IMR-90 (cell line): Measurements from ENCODE around the gene TFPI. TPM values are rescaled to one million over a fixed set of nuclear protein-coding genes. Genes with fewer than 3 reads are reported as not detected.

Experiments used
- ATAC-seq: fragments of 200-7000 bp; cut with Tn5 transposase; 2 replicates; pipeline ENCODE4 v1.9.1; 2020; ENCODE audit warnings: low read depth, mild to moderate bottlenecking, moderate library complexity
- BruUV-seq: library from RNA; stranded (reverse); fragments of 400-500 nt; replicated peaks from 2 replicates; lab custom pipeline; 2021; lab: Mats Ljungman, UMichigan
- CTCF ChIA-PET: fragments of 300-600 bp; formaldehyde crosslinking; extraction: SDS; loops from one replicate; lab custom pipeline; 2021; ENCODE audit warnings: antibody characterized with exemption; lab: Yijun Ruan, JAX
- POLR2A ChIA-PET: fragments of 300-600 bp; sonication (Branson Sonifier 250); formaldehyde crosslinking; loops from one replicate; lab custom pipeline; 2022; ENCODE audit warnings: antibody characterized with exemption; ENCODE audit not compliant: unreplicated experiment; lab: Charles Lee
- DNase-seq: peaks from one replicate; pipeline ENCODE4 v3.0.0; 2013
- H2AFZ ChIP-seq: replicated peaks from 2 replicates; pipeline ENCODE3; 2013; ENCODE audit warnings: low read length, mild to moderate bottlenecking; ENCODE audit not compliant: poor library complexity
- H2AK5ac ChIP-seq: 2 replicates; pipeline ENCODE4 v1.6.1; 2013; ENCODE audit warnings: low read depth, low read length, inconsistent platforms
- H2AK9ac ChIP-seq: replicated peaks from 2 replicates; pipeline ENCODE3; 2013; ENCODE audit warnings: mild to moderate bottlenecking, low read depth, low read length, moderate library complexity; ENCODE audit not compliant: poor library complexity
- H2BK120ac ChIP-seq: 2 replicates; pipeline ENCODE4 v1.6.1; 2013; ENCODE audit warnings: low read depth, low read length, inconsistent platforms
- H2BK15ac ChIP-seq: 3 replicates; pipeline ENCODE4 v1.6.1; 2013; ENCODE audit warnings: low read depth, low read length, inconsistent platforms
- H2BK20ac ChIP-seq: 2 replicates; pipeline ENCODE4 v1.6.1; 2013; ENCODE audit warnings: low read depth, mild to moderate bottlenecking, inconsistent platforms, low read length, moderate library complexity
- H2BK5ac ChIP-seq: 2 replicates; pipeline ENCODE4 v1.6.1; 2013; ENCODE audit warnings: mild to moderate bottlenecking, low read depth, low read length, inconsistent platforms; ENCODE audit not compliant: poor library complexity, severe bottlenecking
- H3K14ac ChIP-seq: replicated peaks from 2 replicates; pipeline ENCODE4 v1.6.1; 2013; ENCODE audit warnings: low read depth, low read length, inconsistent platforms
- H3K18ac ChIP-seq: 2 replicates; pipeline ENCODE4 v1.6.1; 2013; ENCODE audit warnings: low read depth, low read length, control low read depth
- H3K23ac ChIP-seq: 2 replicates; pipeline ENCODE4 v1.6.1; 2013; ENCODE audit warnings: low read depth, low read length, inconsistent platforms
- H3K27ac ChIP-seq: 2 replicates; pipeline ENCODE4 v1.5.1; 2013; ENCODE audit warnings: mild to moderate bottlenecking, control low read depth, low read length; ENCODE audit not compliant: insufficient read depth
- H3K27me3 ChIP-seq: 2 replicates; pipeline ENCODE4 v1.6.1; 2013; ENCODE audit warnings: low read length; ENCODE audit not compliant: control insufficient read depth, insufficient read depth
- H3K36me3 ChIP-seq: 2 replicates; pipeline ENCODE4 v1.6.1; 2013; ENCODE audit warnings: low read length, mixed read lengths; ENCODE audit not compliant: control insufficient read depth, insufficient read depth
- H3K4ac ChIP-seq: 2 replicates; pipeline ENCODE4 v1.6.1; 2013; ENCODE audit warnings: low read depth, low read length, inconsistent platforms
- H3K4me1 ChIP-seq: 2 replicates; pipeline ENCODE4 v1.6.1; 2013; ENCODE audit warnings: low read length, mixed read lengths; ENCODE audit not compliant: control insufficient read depth, insufficient read depth
- H3K4me2 ChIP-seq: 2 replicates; pipeline ENCODE4 v1.6.1; 2013; ENCODE audit warnings: low read depth, mild to moderate bottlenecking, control low read depth, low read length, moderate library complexity
- H3K4me3 ChIP-seq: 2 replicates; pipeline ENCODE4 v1.5.1; 2013; ENCODE audit warnings: low read depth, mild to moderate bottlenecking, control low read depth, low read length, moderate library complexity; ENCODE audit not compliant: insufficient read depth
- H3K56ac ChIP-seq: 2 replicates; pipeline ENCODE4 v1.6.1; 2013; ENCODE audit warnings: low read length, inconsistent platforms; ENCODE audit not compliant: insufficient read depth; ENCODE audit errors: extremely low read depth
- H3K79me1 ChIP-seq, 2 experiments: 2 replicates each; pipeline ENCODE4 v1.6.1; 2013; ENCODE audit warnings: low read length in 2 of 2, inconsistent platforms in 1 of 2, low read depth in 1 of 2
- H3K9ac ChIP-seq: 2 replicates; pipeline ENCODE4 v1.6.1; 2013; ENCODE audit warnings: low read depth, low read length, control low read depth
- H3K9me1 ChIP-seq: 2 replicates; pipeline ENCODE4 v1.6.1; 2013; ENCODE audit warnings: low read length, inconsistent platforms; ENCODE audit not compliant: insufficient read depth
- H3K9me3 ChIP-seq: 2 replicates; pipeline ENCODE4 v1.6.1; 2013; ENCODE audit warnings: low read length; ENCODE audit not compliant: control insufficient read depth, insufficient read depth
- H4K20me1 ChIP-seq: 2 replicates; pipeline ENCODE4 v1.6.1; 2013; ENCODE audit warnings: low read length, inconsistent platforms; ENCODE audit not compliant: insufficient read depth
- H4K5ac ChIP-seq: 2 replicates; pipeline ENCODE4 v1.6.1; 2013; ENCODE audit warnings: mild to moderate bottlenecking, low read depth, low read length, control low read depth
- H4K8ac ChIP-seq, 2 experiments: 2 replicates each; pipeline ENCODE4 v1.6.1; 2013; ENCODE audit warnings: low read depth in 2 of 2, low read length in 2 of 2, control low read depth in 1 of 2, inconsistent platforms in 1 of 2
- H4K91ac ChIP-seq: 2 replicates; pipeline ENCODE4 v1.6.1; 2013; ENCODE audit warnings: low read depth, low read length, inconsistent platforms; ENCODE audit not compliant: insufficient read depth
- BHLHE40 ChIP-seq: fragments of 150-350 bp; IDR thresholded peaks from 2 replicates; pipeline ENCODE4 v1.6.1; 2016; ENCODE audit warnings: mild to moderate bottlenecking, low read depth, low read length
- CEBPB ChIP-seq: IDR thresholded peaks from 2 replicates; pipeline ENCODE4 v1.6.1; 2012; ENCODE audit warnings: low read depth, low read length, improper control_type of control experiment
- CHD1 ChIP-seq: IDR thresholded peaks from 2 replicates; pipeline ENCODE4 v1.6.1; 2012; ENCODE audit warnings: low read depth, low read length, improper control_type of control experiment
- FOS ChIP-seq: fragments of 150-350 bp; IDR thresholded peaks from 2 replicates; pipeline ENCODE4 v1.6.1; 2016; ENCODE audit warnings: low read depth, low read length
- MAFK ChIP-seq: IDR thresholded peaks from 2 replicates; pipeline ENCODE4 v1.6.1; 2012; ENCODE audit warnings: low read depth, low read length, improper control_type of control experiment
- MAZ ChIP-seq: IDR thresholded peaks from 2 replicates; pipeline ENCODE4 v1.6.1; 2012; ENCODE audit warnings: low read depth, mild to moderate bottlenecking, low read length, improper control_type of control experiment, moderate library complexity, borderline replicate concordance
- MXI1 ChIP-seq: IDR thresholded peaks from 2 replicates; pipeline ENCODE4 v1.6.1; 2012; ENCODE audit warnings: low read depth, mild to moderate bottlenecking, low read length, moderate library complexity, borderline replicate concordance
- POLR2A ChIP-seq: IDR thresholded peaks from 2 replicates; pipeline ENCODE4 v1.6.1; 2012; ENCODE audit warnings: mild to moderate bottlenecking, low read depth, low read length
- RAD21 ChIP-seq: IDR thresholded peaks from 2 replicates; pipeline ENCODE4 v1.6.1; 2012; ENCODE audit warnings: low read length, improper control_type of control experiment
- RCOR1 ChIP-seq: IDR thresholded peaks from 2 replicates; pipeline ENCODE4 v1.6.1; 2012; ENCODE audit warnings: mild to moderate bottlenecking, low read length, improper control_type of control experiment; ENCODE audit not compliant: insufficient replicate concordance
- SMC3 ChIP-seq: fragments of 150-350 bp; IDR thresholded peaks from 2 replicates; pipeline ENCODE4 v1.6.1; 2016; ENCODE audit warnings: low read depth, mild to moderate bottlenecking, antibody characterized with exemption, low read length, moderate library complexity
- WGBS, 2 experiments: methylation state at CpG; one replicate each; pipeline versions ENCODE4 v1.1.5 to v1.1.7; 2013; ENCODE audit warnings: missing lambda C conversion rate in 2 of 2; ENCODE audit not compliant: insufficient read length in 1 of 2; ENCODE audit errors: extremely low coverage in 2 of 2; 5-methylcytosine and 5-hydroxymethylcytosine counted together
- dilution Hi-C: fragments of 300-500 bp; cut with HindIII; formaldehyde crosslinking; loops from one replicate; pipeline ENCODE4 v1.14.3; 2018; ENCODE audit warnings: low sequenced_read_pairs; ENCODE audit not compliant: unreplicated experiment
- in situ Hi-C: fragments of 300-500 bp; cut with MboI; formaldehyde crosslinking; loops from 3 replicates; pipeline ENCODE4 v1.14.3; 2019; ENCODE audit warnings: low sequenced_read_pairs, inconsistent platforms, mixed read lengths
- intact Hi-C: fragments of 100-400 bp; cut with micrococcal nuclease; formaldehyde crosslinking; loops from 2 replicates; pipeline ENCODE4 v1.10.0; 2022
- polyA plus RNA-seq, 3 experiments: library from polyadenylated mRNA; depleted of rRNA; stranded (reverse); fragments of >200 nt; gene quantifications; 2 replicates each; pipeline ENCODE4 v1.2.3, GENCODE V29; 2012; ENCODE audit warnings: low replicate concordance in 1 of 3
- total RNA-seq: library from RNA; depleted of rRNA; stranded (reverse); fragments of >200 nt; gene quantifications from 2 replicates; pipeline ENCODE4 v1.2.3, GENCODE V29; 2012
- TF ChIP-seq, protein P1 (sequence below): conservative IDR thresholded peaks from 2 replicates; pipeline ENCODE4 v1.5.1; 2012; ENCODE audit warnings: mild to moderate bottlenecking, low read depth, low read length, improper control_type of control experiment
- TF ChIP-seq, protein P2 (sequence below): fragments of 150-350 bp; IDR thresholded peaks from 2 replicates; pipeline ENCODE4 v1.6.1; 2016; ENCODE audit warnings: low read depth, mild to moderate bottlenecking, low read length, moderate library complexity, borderline replicate concordance
- TF ChIP-seq, protein P3 (sequence below): fragments of 150-350 bp; IDR thresholded peaks from 2 replicates; pipeline ENCODE4 v1.6.1; 2017; ENCODE audit warnings: mild to moderate bottlenecking, antibody characterized with exemption, low read length, low read depth

The TFPI gene
- total and polyA plus RNA-seq, 2 of the 4 experiments (the other 2 are of a cell fraction): 33.9 to 83.0 TPM

DNA sequence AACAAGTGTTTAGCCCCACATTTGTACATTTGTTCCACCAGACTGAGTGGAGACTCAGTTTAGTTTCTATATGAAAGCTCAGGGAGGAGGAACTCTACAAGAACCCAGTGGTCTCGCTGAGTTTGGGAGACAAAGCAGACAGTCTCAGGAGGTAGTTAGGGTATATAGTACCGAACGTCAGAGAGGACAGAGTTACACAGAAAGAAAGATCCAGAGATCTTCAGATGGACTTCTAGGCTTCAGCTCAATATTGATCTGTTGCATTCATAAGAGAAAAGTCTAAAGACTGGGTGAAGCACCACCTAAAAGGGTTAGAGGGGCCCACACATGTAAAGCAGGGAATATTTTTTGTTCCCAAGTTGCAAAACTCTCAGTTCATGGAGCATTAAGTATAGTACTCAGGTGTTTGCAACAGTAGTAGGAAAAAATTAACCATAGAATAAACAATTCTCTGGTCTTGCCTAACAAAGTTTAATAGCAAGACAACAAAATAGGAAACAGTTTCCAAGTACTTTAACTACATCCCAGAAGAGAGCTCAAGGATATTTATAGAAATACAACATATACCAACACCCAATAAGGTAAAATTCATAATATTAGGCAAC is 4.2 kb downstream of the TFPI start:
- H3K56ac ChIP-seq: 0 out of 2 replicates have a peak overlapping the region, but pooled peaks have one; percentile 1
- no peaks in the 10 kb centered on the region for H3K27me3 ChIP-seq
- H3K9ac ChIP-seq: peak overlapping the region; percentile 67; the same call in 1 of the 2 replicates
- no peak for DNase-seq
- H3K23ac ChIP-seq: peak overlapping the region; percentile 1; the same call in 1 of the 2 replicates
- peak overlapping the region; percentile 22 to 60; a peak in 2 of 4 replicates for H4K8ac ChIP-seq
- H3K27ac ChIP-seq: peak overlapping the region; percentile 85
- H3K4me3 ChIP-seq: peak overlapping the region; percentile 37; the same call in 1 of the 2 replicates
- H4K5ac ChIP-seq: peak overlapping the region; percentile 99; the same call in 1 of the 2 replicates
- intact Hi-C loops (no loop called here), dilution Hi-C loops (no loop called here), in situ Hi-C loops (no loop called here)
- H3K18ac ChIP-seq: peak overlapping the region; percentile 98
- peak overlapping the region; percentile 16; the same call in 1 of the 3 replicates for H2BK15ac ChIP-seq
- no peak overlapping the region for H2AFZ ChIP-seq
- peak overlapping the region; percentile 2; the same call in 1 of the 2 replicates for H2BK20ac ChIP-seq
- H4K20me1 ChIP-seq: peaks cover 4% of the 10 kb centered on the region; the same call in 1 of the 2 replicates
- BruUV-seq: no TSS peak
- no peak overlapping the region for H2AK9ac ChIP-seq
- peak overlapping the region; percentile 0; the same call in 1 of the 2 replicates for H2AK5ac ChIP-seq
- ATAC-seq: no peak
- H3K9me1 ChIP-seq: 0 out of 2 replicates have a peak, but pooled peaks cover 2% of the 10 kb centered on the region
- POLR2A ChIA-PET: interaction anchor here (0.6 to 0.7 kb wide), 2 partner anchors 16 to 47 kb away, joined by 3 to 6 read pairs; no protein-coding TSS in a partner anchor
- H2BK5ac ChIP-seq: peak overlapping the region; percentile 46
- H3K4ac ChIP-seq: peak overlapping the region; percentile 12; the same call in 1 of the 2 replicates
- peaks cover 4% of the 10 kb centered on the region for H3K36me3 ChIP-seq
- WGBS, 2 experiments: 77% methylated on average over 2 of the region's 3 CpGs; no CpG with 5 or more reads in 1 of the 2 experiments
- peak overlapping the region; percentile 2; the same call in 1 of the 2 replicates for H4K91ac ChIP-seq
- H3K4me1 ChIP-seq: peaks cover 5% of the 10 kb centered on the region
- H3K4me2 ChIP-seq: peak overlapping the region; percentile 98
- H3K9me3 ChIP-seq: no peaks in the 10 kb centered on the region
- H2BK120ac ChIP-seq: peak overlapping the region; percentile 9
- peak overlapping the region; percentile 3 for H3K14ac ChIP-seq
- CTCF ChIA-PET: interaction anchor here (0.5 to 3.7 kb wide), 4 partner anchors 17 to 50 kb away, joined by 3 to 20 read pairs (median 6); no protein-coding TSS in a partner anchor
- H3K79me1 ChIP-seq: peaks cover 3 to 19% of the 10 kb centered on the region in 2 experiments; a peak in 2 of 4 replicates
- TF ChIP-seq MAZ: no peak
- no peak for TF ChIP-seq RCOR1
- TF ChIP-seq FOS: no peak
- no peak for TF ChIP-seq CEBPB
- TF ChIP-seq, protein P1, sequence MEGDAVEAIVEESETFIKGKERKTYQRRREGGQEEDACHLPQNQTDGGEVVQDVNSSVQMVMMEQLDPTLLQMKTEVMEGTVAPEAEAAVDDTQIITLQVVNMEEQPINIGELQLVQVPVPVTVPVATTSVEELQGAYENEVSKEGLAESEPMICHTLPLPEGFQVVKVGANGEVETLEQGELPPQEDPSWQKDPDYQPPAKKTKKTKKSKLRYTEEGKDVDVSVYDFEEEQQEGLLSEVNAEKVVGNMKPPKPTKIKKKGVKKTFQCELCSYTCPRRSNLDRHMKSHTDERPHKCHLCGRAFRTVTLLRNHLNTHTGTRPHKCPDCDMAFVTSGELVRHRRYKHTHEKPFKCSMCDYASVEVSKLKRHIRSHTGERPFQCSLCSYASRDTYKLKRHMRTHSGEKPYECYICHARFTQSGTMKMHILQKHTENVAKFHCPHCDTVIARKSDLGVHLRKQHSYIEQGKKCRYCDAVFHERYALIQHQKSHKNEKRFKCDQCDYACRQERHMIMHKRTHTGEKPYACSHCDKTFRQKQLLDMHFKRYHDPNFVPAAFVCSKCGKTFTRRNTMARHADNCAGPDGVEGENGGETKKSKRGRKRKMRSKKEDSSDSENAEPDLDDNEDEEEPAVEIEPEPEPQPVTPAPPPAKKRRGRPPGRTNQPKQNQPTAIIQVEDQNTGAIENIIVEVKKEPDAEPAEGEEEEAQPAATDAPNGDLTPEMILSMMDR: no peak
- TF ChIP-seq BHLHE40: no peak
- TF ChIP-seq POLR2A: no peak
- no peak for TF ChIP-seq MXI1
- TF ChIP-seq, protein P2, sequence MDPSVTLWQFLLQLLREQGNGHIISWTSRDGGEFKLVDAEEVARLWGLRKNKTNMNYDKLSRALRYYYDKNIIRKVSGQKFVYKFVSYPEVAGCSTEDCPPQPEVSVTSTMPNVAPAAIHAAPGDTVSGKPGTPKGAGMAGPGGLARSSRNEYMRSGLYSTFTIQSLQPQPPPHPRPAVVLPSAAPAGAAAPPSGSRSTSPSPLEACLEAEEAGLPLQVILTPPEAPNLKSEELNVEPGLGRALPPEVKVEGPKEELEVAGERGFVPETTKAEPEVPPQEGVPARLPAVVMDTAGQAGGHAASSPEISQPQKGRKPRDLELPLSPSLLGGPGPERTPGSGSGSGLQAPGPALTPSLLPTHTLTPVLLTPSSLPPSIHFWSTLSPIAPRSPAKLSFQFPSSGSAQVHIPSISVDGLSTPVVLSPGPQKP: no peak
- TF ChIP-seq MAFK: no peak
- TF ChIP-seq CHD1: no peak
- TF ChIP-seq, protein P3, sequence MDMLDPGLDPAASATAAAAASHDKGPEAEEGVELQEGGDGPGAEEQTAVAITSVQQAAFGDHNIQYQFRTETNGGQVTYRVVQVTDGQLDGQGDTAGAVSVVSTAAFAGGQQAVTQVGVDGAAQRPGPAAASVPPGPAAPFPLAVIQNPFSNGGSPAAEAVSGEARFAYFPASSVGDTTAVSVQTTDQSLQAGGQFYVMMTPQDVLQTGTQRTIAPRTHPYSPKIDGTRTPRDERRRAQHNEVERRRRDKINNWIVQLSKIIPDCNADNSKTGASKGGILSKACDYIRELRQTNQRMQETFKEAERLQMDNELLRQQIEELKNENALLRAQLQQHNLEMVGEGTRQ: no peak
- no peak for TF ChIP-seq SMC3
- TF ChIP-seq RAD21: no peak
